Panc1 (cell line): ENCODE measurements around the gene ENTPD7. TPM values are rescaled to one million over a fixed set of nuclear protein-coding genes. Genes with fewer than 3 reads are reported as not detected.
"Not testable (repeated sequence)": the region's sequence is repeated elsewhere in the genome, so short reads cannot be mapped to it uniquely, and the experiment has no call there.

Experiments used
- ATAC-seq: fragments of 200-7000 bp; cut with Tn5 transposase; 2 replicates; pipeline ENCODE4 v1.9.1; 2020; ENCODE audit warnings: mild to moderate bottlenecking, moderate library complexity
- BruUV-seq: library from RNA; stranded (reverse); fragments of 400-500 nt; replicated peaks from 2 replicates; lab custom pipeline; 2021; lab: Mats Ljungman, UMichigan
- CTCF ChIA-PET: fragments of 300-600 bp; sonication (Branson Sonifier 250); formaldehyde crosslinking; loops from one replicate; lab custom pipeline; 2022; ENCODE audit warnings: antibody characterized with exemption; lab: Charles Lee
- POLR2A ChIA-PET: fragments of 300-600 bp; sonication (Branson Sonifier 250); formaldehyde crosslinking; loops from one replicate; lab custom pipeline; 2022; ENCODE audit warnings: antibody characterized with exemption; lab: Charles Lee
- DNase-seq: peaks from one replicate; pipeline ENCODE4 v3.0.0-alpha.2; 2010; ENCODE audit warnings: low read depth, low spot score
- H3K27ac ChIP-seq: 2 replicates; pipeline ENCODE4 v1.5.1; 2011; ENCODE audit warnings: mild to moderate bottlenecking, low read length, inconsistent platforms
- H3K27me3 ChIP-seq: fragments of 200-500 bp; sonication (Bioruptor generic); 2 replicates; pipeline ENCODE4 v1.6.0; 2014; ENCODE audit warnings: low read length, inconsistent platforms; ENCODE audit not compliant: control insufficient read depth, insufficient read depth
- H3K36me3 ChIP-seq: fragments of 200-500 bp; sonication (Bioruptor generic); 2 replicates; pipeline ENCODE4 v1.5.1; 2014; ENCODE audit warnings: inconsistent platforms, mild to moderate bottlenecking, low read length, moderate library complexity; ENCODE audit not compliant: control insufficient read depth, insufficient read depth
- H3K4me1 ChIP-seq: 2 replicates; pipeline ENCODE4 v1.5.1; 2011; ENCODE audit warnings: inconsistent platforms, mild to moderate bottlenecking, low read length, moderate library complexity; ENCODE audit not compliant: control insufficient read depth, insufficient read depth
- H3K4me3 ChIP-seq, 2 experiments: 2 replicates each; pipeline ENCODE4 v1.5.1; 2011 to 2012; ENCODE audit warnings: low read depth in 2 of 2, low read length in 2 of 2, mild to moderate bottlenecking in 2 of 2, inconsistent platforms in 1 of 2, moderate library complexity in 1 of 2
- H3K9me3 ChIP-seq: fragments of 200-500 bp; sonication (Bioruptor generic); 2 replicates; pipeline ENCODE4 v1.5.1; 2014; ENCODE audit warnings: low read depth, mild to moderate bottlenecking, inconsistent platforms, low read length, moderate library complexity; ENCODE audit not compliant: control insufficient read depth, insufficient read depth
- CTCF ChIP-seq: fragments of 450-650 bp; IDR thresholded peaks from 2 replicates; pipeline ENCODE4 v1.5.1; 2017; ENCODE audit warnings: mild to moderate bottlenecking
- POLR2AphosphoS5 ChIP-seq: IDR thresholded peaks from 2 replicates; pipeline ENCODE4 v1.6.1; 2012; ENCODE audit warnings: mild to moderate bottlenecking, low read depth, low read length, moderate library complexity
- REST ChIP-seq, 2 experiments: IDR thresholded peaks; 2 replicates each; pipeline ENCODE4 v1.6.1; 2011 to 2012; ENCODE audit warnings: low read depth in 2 of 2, control low read depth in 1 of 2, low read length in 1 of 2, mild to moderate bottlenecking in 1 of 2, moderate library complexity in 1 of 2; ENCODE audit not compliant: insufficient read depth in 1 of 2
- SIN3A ChIP-seq: IDR thresholded peaks from 2 replicates; pipeline ENCODE4 v1.6.1; 2012; ENCODE audit warnings: low read depth, mild to moderate bottlenecking, low read length, moderate library complexity, borderline replicate concordance; ENCODE audit not compliant: insufficient read depth
- TCF7L2 ChIP-seq: IDR thresholded peaks from 2 replicates; pipeline ENCODE4 v1.6.1; 2011; ENCODE audit warnings: mild to moderate bottlenecking, low read depth, low read length, inconsistent platforms
- in situ Hi-C: cut with HindIII; loops from 2 replicates; pipeline ENCODE4 v1.10.0; 2016; ENCODE audit warnings: low sequenced_read_pairs, low pct_unique_long_range_greater_than_20kb
- intact Hi-C: fragments of 100-400 bp; cut with micrococcal nuclease; formaldehyde crosslinking; loops from one replicate; pipeline ENCODE4 v1.10.0; 2022; ENCODE audit not compliant: unreplicated experiment
- total RNA-seq: library from RNA; stranded (reverse); gene quantifications from one replicate; pipeline ENCODE4 v1.2.1, GENCODE V29; 2021; ENCODE audit not compliant: unreplicated experiment

ENTPD7 gene
- total RNA-seq, 1 experiment from 2014 or later = 15.9 TPM

GRCh38 chr10:99623919-99624318, 35.4 kb upstream of the ENTPD7 start:
- H3K4me1 ChIP-seq = peaks cover 9% of the 10 kb centered on the region
- no peaks in the 10 kb centered on the region for H3K27me3 ChIP-seq
- H3K36me3 ChIP-seq = peaks cover 6% of the 10 kb centered on the region; the same call in 1 of the 2 replicates
- CTCF ChIA-PET = interaction anchor here (0.6 kb wide), 1 partner anchor 50 kb away, joined by 3 read pairs; no protein-coding TSS in a partner anchor
- intact Hi-C loops (no loop called here), in situ Hi-C loops (no loop called here)
- no peak for DNase-seq
- no peak overlapping the region for H3K27ac ChIP-seq
- TF ChIP-seq POLR2AphosphoS5 (no peak), CTCF (no peak), SIN3A (no peak), REST (IDR thresholded peaks at IDR 0.05; ENCODE audit: insufficient read depth in 1 of 2, low read depth in 2 of 2, low read length in 1 of 2) (no peak)
- no TSS peak for BruUV-seq
- POLR2A ChIA-PET = interaction anchor here (0.7 kb wide), 1 partner anchor 30 kb away, joined by 7 read pairs; no protein-coding TSS in a partner anchor
- no peaks in the 10 kb centered on the region for H3K9me3 ChIP-seq
- ATAC-seq = no peak
- no peak overlapping the region for H3K4me3 ChIP-seq

- BruUV-seq = not testable (repeated sequence)
Observed at GRCh38 chr10:99625124-99625523, 34.2 kb upstream of the ENTPD7 start.

GRCh38 chr10:99628923-99629624, 30.2 kb upstream of the ENTPD7 start:
- in situ Hi-C loops = no loop called here
- POLR2A ChIA-PET = no interaction called here
- CTCF ChIA-PET = no interaction called here

More at GRCh38 chr10:99625124-99625523, 34.2 kb upstream of the ENTPD7 start:
- H3K27me3 ChIP-seq, H3K4me1 ChIP-seq, H3K4me3 ChIP-seq, CTCF ChIA-PET, DNase-seq, H3K36me3 ChIP-seq, in situ Hi-C loops, POLR2A ChIA-PET, ATAC-seq, H3K9me3 ChIP-seq, H3K27ac ChIP-seq, intact Hi-C loops: not testable (repeated sequence)

More at GRCh38 chr10:99628923-99629624, 30.2 kb upstream of the ENTPD7 start:
- no TSS peak for BruUV-seq
- intact Hi-C loops = no loop called here
- Histone ChIP-seq H3K36me3 (no peaks in the 10 kb centered on the region), H3K9me3 (no peaks in the 10 kb centered on the region), H3K4me1 (no peaks in the 10 kb centered on the region), H3K27ac (no peak overlapping the region), H3K27me3 (no peaks in the 10 kb centered on the region), H3K4me3 (no peak overlapping the region)
- TF ChIP-seq SIN3A (no peak), REST (IDR thresholded peaks at IDR 0.05; ENCODE audit: insufficient read depth in 1 of 2, low read depth in 2 of 2, low read length in 1 of 2) (no peak), CTCF (no peak), POLR2AphosphoS5 (no peak), TCF7L2 (no peak)
- no peak for DNase-seq
- ATAC-seq = no peak
